HG02943 (cell line): ENCODE results near the gene TAB2.

Source experiments
- ATAC-seq: cut with Tn5 transposase; IDR thresholded peaks from one replicate; pipeline ENCODE4 v1.9.1; 2021; ENCODE audit warnings: mild to moderate bottlenecking, low read depth, moderate library complexity; ENCODE audit not compliant: unreplicated experiment

Gene TAB2

DNA sequence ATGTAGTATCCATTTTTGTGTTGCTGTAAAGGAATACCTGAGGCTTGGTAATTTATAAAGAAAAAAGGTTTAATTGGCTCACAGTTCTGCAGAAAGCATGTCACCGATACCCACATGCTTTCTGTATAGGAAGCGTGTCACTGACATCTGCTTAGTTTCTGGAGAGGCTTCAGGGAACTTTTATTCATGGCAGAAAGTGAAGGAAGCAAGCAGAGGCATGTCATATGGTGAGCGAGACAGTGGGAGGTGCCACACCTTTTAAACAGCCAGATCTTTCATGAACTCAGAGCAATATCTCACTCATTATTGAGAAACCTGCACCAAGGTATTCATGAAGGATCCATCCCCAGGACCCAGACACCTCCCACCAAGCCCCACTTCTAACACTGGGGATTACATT lies 86.0 kb downstream of the TAB2 start:
- ATAC-seq: no peak

DNA sequence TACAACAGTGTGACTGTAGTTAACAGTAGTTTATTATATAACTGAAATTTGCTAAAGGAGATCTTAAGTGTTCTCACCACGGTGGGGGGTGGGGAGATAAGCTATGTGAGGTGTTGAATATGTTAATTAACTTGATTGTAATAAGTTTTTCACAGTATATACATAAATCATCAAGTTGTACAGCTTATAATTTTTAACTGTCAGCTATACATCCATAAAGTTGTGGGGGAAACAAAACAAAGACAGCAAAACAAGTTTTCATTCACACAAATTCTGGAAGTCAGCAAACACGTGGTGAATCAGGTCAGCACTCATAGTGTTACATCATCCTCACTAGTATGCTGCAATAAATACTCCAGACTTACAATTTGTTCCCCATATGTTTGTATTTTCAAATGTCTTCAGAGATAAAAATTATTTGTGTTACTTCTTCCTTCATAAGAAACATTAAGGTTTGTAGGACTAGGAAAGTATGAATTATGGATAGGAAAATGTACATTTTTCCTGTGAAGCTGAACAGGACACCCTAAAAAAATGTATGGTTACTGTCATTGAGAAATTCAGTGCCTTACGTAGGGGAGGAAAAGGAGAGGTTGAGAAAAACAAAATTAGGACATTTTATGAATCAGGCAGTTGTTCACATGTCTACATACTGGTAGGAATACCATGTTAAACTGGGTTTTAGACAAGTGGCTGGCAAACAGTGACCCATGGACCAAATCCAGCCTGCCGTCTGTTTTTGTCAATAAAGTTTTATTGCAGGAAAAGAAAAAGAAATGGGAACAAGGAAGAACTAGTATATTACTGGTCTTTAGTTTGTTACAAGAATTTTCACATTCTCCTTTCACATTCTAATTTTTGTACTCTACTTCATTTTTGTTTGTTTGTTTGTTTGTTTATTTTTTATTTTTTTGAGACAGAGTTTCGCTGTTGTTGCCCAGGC lies 88.6 kb downstream of the TAB2 start:
- ATAC-seq: no peak

DNA sequence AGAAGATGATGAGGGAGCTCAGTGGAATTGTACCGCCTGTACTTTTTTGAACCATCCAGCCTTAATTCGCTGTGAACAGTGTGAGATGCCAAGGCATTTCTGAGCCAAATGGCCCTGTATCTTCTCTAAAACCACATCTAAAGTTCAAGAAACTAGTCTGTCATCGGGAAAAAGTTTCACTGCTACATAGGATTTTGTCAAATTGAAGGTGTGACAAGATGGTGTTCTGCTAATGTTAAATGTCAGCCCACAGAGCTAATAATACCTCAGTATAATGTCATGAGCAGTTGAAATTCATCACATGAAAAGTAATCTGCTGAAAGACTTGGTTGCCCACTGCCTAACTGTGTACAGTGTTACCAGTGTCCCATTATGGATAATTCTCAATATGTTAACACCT lies 92.1 kb downstream of the TAB2 start:
- no peak for ATAC-seq

DNA sequence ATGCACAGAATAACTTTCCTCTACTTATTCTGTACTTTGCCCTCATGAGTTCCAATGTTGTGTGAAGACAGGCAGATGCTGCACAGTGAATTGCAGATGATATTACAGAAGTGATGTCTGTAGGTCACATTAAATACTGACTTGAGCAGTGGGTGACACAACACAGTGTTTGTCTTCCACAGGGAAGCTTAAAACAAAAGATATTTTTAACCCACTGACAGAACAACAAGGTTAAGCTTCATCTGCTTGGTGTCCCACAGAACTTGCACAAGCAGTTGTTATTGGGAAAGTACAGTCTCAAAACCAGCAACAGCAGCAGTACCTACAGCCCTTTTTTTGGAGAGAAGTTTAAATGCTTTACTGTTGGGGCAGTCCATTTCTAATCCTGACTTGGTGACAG lies 93.0 kb downstream of the TAB2 start:
- no peak for ATAC-seq

DNA sequence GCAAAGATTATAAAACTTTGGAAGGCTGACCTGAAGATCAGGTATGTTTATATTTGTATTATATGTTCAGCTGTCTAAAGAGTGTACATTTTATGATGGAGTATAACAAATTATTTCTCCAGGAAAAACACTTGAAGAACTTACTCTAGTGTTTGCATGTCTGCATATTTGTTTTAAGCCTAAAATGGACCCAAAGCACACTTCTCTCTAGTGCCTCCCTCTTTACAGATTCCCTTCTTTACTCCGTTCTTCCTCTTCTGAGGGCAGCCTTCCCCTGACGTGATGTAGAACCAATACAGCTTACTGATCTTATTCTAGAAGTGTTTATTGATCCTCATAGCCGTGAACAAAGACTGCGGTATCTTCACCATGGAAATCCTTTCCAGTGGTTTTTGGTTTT lies 96.5 kb downstream of the TAB2 start:
- ATAC-seq: no peak

DNA sequence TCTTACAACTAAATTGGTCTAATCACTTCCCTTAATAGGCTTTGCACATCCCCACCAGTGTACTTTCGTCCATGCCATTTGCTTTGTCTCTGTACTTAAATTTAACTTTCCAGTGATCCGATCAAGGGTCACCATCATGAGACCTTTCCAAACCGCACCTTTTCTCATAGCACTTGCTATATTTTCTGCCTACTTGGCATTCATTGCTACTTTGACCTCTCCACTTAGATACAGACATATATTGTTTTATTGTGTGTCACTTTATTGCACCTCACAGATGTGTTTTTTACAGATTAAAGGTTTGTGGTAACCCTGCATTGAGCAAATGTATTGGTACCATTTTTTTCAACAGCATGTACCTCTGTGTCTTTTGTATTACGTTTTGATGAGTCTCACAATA lies 97.3 kb downstream of the TAB2 start:
- ATAC-seq: no peak

DNA sequence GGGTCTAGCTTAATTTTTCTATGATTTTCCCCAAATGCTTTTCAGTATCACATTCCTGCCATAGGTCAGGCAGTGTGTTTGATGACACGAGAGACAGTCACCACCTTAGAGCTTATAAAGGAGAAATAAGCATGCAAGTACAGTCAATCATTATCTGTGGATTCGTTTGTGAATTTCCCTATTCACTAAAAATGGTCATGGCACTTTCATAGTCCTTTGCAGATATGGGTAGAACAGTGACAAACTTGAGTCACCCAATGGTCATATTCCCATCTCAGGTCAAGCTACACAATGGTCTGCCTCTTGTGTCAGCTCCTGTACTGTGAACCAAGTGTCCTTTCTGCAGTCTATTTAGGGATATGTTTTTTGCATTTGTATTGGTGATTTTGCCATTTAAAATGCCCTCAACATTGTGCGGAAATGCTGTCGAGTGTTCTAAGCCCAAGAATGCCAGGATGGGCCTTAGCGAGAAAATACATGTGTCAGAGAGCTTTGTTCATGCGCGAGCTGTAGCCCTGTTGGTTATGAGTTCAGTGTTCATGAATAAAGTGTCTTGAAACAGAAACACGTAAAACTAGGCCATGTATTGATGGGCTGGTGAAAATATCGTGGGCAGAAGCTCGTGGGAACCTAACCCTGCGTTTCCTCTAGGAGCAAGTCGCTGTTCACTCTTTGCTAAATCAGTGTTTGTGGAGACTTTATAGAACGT lies 102.3 kb downstream of the TAB2 start:
- ATAC-seq: no peak

DNA sequence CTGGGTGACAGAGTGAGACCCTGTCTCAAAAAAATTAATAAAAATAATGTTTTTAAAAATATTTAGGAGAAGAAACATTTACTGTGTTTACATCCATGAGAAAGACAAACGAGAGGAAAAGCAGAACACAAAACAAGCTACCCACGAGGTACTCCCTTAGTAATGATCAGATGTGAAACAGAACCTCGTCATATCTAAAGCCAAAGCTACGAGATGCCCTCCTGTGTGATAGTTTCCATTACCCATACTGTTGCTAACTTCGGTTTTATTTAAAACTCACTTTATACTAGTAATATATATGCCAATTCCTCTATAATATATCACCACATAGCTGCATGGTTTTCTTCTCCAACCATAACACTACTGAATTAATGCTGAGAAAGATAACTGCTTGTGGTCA lies 103.6 kb downstream of the TAB2 start:
- ATAC-seq: no peak

DNA sequence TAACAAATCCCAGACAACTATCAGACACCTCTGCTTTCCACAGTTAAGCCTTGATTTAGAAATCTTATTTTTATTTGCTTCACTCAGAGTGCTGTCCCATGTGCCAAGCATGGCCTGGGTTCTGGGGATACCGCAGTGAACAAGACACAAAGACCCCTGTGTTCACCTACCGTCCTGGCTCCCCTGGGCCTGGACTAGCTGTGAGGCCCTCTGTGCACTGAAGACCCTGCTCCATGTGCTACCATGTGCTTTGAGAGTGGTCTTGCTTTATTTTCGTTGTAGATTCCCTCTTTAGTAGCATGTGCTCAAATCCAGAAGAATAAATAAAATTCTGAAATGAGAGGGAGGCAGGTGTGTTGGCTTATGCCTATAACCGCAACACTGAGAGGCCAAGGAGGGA lies 105.1 kb downstream of the TAB2 start:
- ATAC-seq: no peak

DNA sequence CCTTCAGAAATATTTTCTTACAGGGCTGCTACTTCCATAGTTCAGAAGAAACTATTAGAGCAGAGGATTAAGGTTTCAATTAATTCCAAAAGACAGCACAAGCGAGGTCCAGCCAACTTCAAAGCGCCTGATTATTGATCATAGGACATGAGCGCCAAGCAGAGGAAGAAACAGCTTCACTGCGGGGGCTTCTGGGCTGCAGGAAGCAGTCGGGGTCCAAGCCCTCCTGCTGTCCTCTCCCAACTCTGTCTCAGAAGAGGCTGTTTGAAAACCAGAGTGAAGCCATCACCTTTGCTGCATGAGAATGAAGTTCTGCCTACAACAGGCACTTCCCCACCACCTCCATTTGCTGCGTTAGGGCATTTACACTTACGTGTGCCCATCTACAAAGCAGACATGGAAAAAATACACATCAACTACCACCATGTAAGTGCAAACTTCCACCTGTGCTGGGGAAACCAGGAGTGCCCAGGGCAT lies 106.5 kb downstream of the TAB2 start:
- no peak for ATAC-seq

DNA sequence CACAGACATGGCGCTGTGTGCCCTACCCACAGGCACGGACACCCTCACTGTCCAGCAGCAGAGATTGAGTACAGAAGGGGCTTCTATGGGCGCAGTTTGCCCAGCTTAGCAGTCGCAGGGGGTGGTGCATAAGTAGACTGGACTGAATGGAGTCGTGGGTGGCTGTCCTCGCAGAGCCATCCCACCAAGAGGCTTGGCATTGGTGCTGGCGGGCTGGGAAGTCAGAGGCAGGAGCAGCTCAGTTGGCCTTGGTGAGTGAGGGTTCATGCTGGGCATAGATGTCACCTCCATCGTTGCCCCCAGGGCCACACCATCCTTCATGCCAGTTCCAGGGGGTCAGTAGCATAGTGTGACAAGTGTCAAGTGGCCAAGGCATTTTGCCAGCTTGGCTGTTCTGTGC lies 107.7 kb downstream of the TAB2 start:
- no peak for ATAC-seq

DNA sequence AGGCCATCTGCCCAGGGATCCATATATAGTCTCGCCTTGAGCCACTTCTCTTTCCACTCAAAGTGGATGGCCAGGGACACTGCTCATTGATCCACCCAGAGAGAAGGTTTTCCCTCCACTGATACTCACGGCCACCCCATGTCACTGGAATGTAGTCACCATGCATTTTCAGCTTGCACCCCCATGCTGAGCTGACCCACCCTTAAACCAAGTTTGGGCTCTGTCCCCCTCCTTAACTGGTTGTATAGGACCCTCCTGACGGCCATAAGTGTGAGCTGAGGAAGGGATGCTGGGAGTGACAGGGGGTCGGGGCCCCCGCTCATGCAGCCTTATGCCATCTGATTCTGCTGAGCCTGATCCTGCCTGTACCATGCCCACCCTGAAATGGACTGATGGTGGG lies 108.2 kb downstream of the TAB2 start:
- ATAC-seq: no peak

DNA sequence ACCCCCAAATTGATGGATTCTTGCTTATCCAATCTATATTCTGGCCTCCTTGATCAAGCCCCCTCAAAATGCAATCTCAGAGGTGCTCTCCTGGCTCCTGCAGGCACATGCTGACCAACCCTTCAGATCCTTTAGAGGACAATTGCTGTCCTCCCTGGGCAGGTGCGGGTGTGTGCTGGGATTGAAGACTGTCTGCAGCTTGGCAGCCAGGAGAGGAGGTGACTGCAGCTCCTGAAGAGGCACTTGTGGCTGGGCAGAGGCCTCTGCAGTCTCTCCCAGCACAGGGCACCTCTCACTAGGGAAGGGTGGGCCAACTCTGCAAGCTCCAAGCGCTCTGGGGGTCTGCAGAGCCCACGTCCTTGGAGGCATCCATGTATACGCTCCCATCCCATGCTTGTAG lies 111.1 kb downstream of the TAB2 start:
- ATAC-seq: no peak

DNA sequence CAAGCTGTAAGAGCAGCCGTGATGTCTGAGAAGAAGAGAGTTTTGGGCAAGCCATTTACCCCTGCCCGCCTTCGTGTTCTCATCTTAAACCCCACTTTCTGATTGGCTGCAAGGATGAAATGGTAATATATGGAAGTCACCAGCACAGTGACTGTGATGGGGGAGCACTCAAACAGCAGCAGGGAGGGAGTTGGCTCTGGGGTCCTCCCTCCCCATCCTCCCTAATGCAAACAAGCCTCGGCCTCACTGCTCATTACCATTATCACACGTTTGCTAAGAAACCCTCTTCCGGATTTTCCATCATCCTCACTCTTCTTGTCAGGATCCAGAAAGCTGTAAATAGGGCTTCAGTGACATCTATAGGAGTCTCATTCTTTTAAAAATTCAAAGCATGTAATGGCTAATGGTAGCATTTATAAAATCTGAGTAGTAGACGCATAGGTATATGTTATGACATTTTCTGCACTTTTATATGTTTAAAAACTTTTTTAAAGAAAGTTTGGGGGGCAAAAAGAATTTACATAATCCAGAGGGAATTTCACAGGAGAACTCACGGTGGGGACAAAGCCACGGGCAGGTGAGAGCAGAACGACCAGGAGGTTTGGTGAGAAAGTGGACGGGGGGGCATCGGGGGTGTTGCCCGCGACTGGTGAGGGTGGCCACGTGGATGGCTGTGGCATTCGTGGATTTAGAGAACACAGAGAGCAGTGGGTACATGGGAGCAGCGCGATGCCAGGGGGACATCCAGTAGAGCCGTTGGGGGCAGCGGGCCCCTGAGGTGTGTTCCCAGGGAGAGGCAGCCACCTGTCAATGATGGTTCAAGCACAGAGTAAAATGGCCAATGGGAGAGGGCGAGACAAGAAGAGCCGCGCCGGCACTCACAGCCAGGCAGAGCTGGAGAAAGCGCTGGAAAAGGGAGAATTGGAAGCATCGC lies 112.2 kb downstream of the TAB2 start:
- ATAC-seq: no peak

DNA sequence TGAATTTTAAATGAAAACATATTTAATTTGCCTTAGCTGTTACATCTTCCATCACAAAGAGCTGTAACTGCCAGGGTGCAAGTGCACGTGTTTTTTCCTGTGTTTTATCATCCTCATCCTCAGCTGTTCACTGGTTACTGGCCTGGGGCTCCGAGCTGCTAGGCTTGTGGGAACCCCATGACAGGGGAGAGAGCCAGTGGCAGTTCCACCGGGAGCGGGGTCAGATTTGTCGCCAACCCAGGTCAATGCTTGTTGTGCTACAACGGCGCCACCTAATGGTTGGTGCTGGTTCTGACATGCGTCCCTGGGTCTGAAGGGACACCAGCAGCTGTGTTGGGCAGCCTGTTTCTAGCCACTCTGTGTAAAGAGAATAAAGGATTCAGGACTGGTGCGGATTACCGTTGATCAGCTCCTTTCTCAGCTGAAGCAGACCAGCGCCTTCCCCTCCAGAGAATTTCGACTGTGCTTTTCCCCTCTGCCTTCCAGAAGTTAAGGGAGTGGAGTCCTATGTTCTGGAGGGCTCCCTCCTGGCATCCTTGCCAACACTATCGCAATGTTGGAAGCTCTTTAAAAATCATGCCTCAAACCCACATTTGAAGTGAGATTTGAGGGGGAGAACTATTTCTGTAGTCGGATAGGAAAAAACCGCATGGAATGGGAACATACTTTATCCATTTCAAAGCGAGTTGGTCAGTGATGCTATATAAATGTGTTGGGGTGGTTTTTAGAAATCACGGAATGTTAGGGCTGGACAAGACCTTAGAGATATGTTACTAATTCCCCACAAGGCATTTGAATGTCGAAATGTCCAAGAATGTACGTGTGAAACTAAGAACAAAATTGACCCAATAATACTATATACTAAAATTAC lies 114.6 kb downstream of the TAB2 start:
- no peak for ATAC-seq

DNA sequence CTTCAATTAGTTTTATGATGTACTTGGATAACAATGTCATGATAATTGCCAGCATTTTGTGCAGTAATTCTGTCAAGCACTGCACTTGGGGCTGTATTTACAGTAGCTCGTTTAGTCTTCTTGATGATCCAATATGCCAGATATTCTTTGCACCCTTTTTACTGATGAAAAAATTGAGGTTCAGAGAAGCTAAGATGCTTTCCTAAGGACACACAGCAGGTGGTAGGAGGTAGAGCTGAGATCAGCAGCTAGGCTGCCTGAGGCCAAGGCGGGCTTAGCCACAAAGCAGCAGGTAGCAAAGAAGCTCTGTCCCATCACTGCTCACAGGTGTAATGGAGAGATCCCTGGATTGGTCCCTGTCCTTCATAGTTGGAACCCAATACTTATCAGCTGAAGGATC lies 115.9 kb downstream of the TAB2 start:
- ATAC-seq: no peak

DNA sequence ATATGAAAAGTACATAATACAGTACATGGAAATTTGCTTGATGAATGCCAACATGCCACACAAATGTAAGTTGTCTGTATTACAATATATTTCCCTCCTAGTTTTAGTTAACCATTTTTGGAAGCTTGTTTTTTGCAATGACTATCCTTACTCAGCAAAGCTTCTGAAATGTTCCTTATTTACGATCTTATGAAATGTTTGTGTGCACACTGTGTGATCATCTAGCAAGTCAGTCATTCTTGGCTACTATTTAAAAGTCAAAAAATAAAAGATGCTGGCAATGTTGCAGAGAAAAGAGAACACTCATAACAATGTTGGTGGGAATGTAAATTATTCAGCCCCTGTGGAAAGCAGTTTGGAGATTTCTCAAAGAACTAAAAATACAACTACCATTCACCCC lies 116.4 kb downstream of the TAB2 start:
- ATAC-seq: no peak

DNA sequence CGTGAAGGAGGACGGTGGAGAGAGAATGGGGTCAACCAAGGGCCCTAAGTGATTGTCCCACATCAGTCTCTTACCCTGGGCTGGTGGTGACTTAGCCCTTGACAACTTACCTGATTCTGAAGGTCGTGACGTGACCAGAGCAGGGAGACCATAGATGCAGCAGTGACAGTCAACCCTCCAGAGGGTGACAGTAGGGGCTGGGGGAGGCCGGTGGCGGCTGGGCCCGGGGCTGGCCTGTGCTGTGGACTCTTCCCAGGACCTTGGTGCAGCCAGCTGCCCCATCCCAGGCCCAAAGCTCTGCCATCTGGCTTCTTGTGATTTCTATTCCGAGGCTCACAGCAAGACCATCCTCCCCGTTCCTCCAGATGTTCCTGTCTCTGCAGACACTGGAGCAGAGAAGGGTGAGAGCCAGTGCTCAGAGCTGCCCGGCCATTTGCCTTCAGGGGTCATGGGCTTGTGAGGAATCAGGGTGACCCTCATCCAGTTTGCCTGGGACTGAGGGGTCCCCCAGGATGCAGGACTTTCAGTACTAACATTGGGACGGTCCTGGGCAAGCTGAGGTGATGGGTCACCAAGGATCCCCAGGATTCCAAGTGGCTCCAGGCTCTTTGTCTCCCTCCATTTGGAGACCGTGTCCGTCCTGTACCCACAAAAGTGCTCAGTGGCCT lies 118.5 kb downstream of the TAB2 start:
- no peak for ATAC-seq

DNA sequence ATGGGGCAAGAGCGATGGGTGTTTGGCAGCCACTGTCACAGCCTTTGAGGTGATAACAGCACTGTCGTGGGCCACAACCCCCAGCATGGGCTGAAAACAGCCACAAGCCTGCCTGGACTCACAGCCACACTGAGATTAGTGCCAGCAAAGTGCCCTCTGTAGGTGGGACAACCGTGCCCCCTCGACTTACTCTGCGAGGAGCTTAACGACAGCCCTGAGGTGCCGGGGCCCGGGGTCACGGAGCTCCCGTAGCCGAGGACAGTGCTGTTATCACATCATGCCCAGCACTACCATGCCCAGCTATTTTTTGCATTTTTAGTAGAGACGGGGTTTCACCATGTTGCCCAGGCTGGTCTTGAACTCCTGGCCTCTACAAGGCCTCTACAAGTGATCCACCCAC lies 119.1 kb downstream of the TAB2 start:
- no peak for ATAC-seq
